Upper lobe of left lung (tissue), 6 donors: ENCODE data around the gene DFFB. TPM values are rescaled to one million over a fixed set of nuclear protein-coding genes. Genes with fewer than 3 reads are reported as not detected.

Experiments
- ATAC-seq, 2 donors: fragments of 200-7000 bp; cut with Tn5 transposase; one replicate each; pipeline ENCODE4 v1.9.1; 2022; ENCODE audit warnings: mild to moderate bottlenecking in 2 of 2, moderate library complexity in 2 of 2; ENCODE audit not compliant: low FRiP score in 2 of 2
- DNase-seq, 2 donors: peaks; one replicate each; pipeline ENCODE4 v3.0.0-alpha.2; 2019 to 2020
- H3K27ac ChIP-seq, 4 donors: fragments of 200-600 bp; sonication (generic); one replicate each; pipeline ENCODE4 v1.5.1; 2016 to 2019
- H3K27me3 ChIP-seq, 4 donors: fragments of 200-600 bp; sonication (generic); one replicate each; pipeline ENCODE4 v1.5.1; 2017 to 2019
- H3K36me3 ChIP-seq, 4 donors: fragments of 200-600 bp; sonication (generic); one replicate each; pipeline ENCODE4 v1.5.1; 2016 to 2019
- H3K4me1 ChIP-seq, 4 donors: fragments of 200-600 bp; sonication (generic); one replicate each; pipeline ENCODE4 v1.5.1; 2018 to 2019
- H3K4me3 ChIP-seq, 4 donors: fragments of 200-600 bp; sonication (generic); one replicate each; pipeline ENCODE4 v1.5.1; 2017 to 2019; ENCODE audit warnings: mild to moderate bottlenecking in 2 of 4, moderate library complexity in 1 of 4
- H3K9me3 ChIP-seq, 4 donors: fragments of 200-600 bp; sonication (generic); one replicate each; pipeline ENCODE4 v1.5.1; 2018 to 2019
- EP300 ChIP-seq, 4 donors: sonication (generic); formaldehyde crosslinking; IDR thresholded peaks; one replicate each; pipeline ENCODE4 v1.5.1; 2017; ENCODE audit warnings: antibody characterized with exemption in 4 of 4, control low read depth in 2 of 4
- POLR2A ChIP-seq, 4 donors: fragments of 450-650 bp; IDR thresholded peaks; one replicate each; pipeline ENCODE4 v1.5.1; 2016 to 2017; ENCODE audit warnings: antibody characterized with exemption in 4 of 4, mild to moderate bottlenecking in 2 of 4
- POLR2AphosphoS5 ChIP-seq, 2 donors: sonication (generic); formaldehyde crosslinking; IDR thresholded peaks; one replicate each; pipeline ENCODE4 v1.5.1; 2017; ENCODE audit warnings: antibody characterized with exemption in 2 of 2
- WGBS, 2 donors: methylation state at CpG; one replicate each; pipeline ENCODE4 v1.1.5; 2017 to 2018; 5-methylcytosine and 5-hydroxymethylcytosine counted together
- total RNA-seq, 6 donors: library from RNA; depleted of rRNA in 4 of 6; stranded (reverse); fragments of >200 nt in 4 of 6; gene quantifications; one replicate each; pipeline versions ENCODE4 v1.1.0 to v1.2.1, GENCODE V29; 2016 to 2021
- TF ChIP-seq, protein P1 (sequence below), 6 experiments: fragments of 450-650 bp in 4 of 6; fragments of 200-600 bp in 2 of 6; sonication (generic) in 2 of 6; IDR thresholded peaks; one replicate each; pipeline ENCODE4 v1.5.1; 2016 to 2019; ENCODE audit warnings: antibody characterized with exemption in 6 of 6
- donor health status: DM: no; HTN: no; CAD: no; lungs with moderate emphysema.
- donor health status: DM: no; HTN: yes; CAD: no; lungs with severe emphysema.

DFFB gene
- total RNA-seq, 6 donors from 2014 or later = 7.1 to 16.8 (median 9.4) TPM

- WGBS, 2 donors = 54 to 69% methylated on average over 5 to 7 of the region's 7 CpGs
- no peak for TF ChIP-seq POLR2AphosphoS5 (IDR thresholded peaks at IDR 0.05)
- TF ChIP-seq EP300 (IDR thresholded peaks at IDR 0.05) = no peak
- no peak for TF ChIP-seq POLR2A (IDR thresholded peaks at IDR 0.05)
- TF ChIP-seq, protein P1, sequence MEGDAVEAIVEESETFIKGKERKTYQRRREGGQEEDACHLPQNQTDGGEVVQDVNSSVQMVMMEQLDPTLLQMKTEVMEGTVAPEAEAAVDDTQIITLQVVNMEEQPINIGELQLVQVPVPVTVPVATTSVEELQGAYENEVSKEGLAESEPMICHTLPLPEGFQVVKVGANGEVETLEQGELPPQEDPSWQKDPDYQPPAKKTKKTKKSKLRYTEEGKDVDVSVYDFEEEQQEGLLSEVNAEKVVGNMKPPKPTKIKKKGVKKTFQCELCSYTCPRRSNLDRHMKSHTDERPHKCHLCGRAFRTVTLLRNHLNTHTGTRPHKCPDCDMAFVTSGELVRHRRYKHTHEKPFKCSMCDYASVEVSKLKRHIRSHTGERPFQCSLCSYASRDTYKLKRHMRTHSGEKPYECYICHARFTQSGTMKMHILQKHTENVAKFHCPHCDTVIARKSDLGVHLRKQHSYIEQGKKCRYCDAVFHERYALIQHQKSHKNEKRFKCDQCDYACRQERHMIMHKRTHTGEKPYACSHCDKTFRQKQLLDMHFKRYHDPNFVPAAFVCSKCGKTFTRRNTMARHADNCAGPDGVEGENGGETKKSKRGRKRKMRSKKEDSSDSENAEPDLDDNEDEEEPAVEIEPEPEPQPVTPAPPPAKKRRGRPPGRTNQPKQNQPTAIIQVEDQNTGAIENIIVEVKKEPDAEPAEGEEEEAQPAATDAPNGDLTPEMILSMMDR (IDR thresholded peaks at IDR 0.05) = no peak
- ATAC-seq = no peak
- Histone ChIP-seq H3K4me1 (peaks cover 0 to 8% (median 3%) of the 10 kb centered on the region in 4 donors), H3K27me3 (peaks cover 0 to 12% (median 0%) of the 10 kb centered on the region in 4 donors), H3K9me3 (no peaks in the 10 kb centered on the region), H3K36me3 (no peaks in the 10 kb centered on the region), H3K4me3 (no peak overlapping the region), H3K27ac (no peak overlapping the region)
- no peak for DNase-seq
Observed at GRCh38 chr1:3909615-3910014, 52.3 kb downstream of the DFFB start.

GRCh38 chr1:3910049-3910731, 52.9 kb downstream of the DFFB start:
- TF ChIP-seq, protein P1 (IDR thresholded peaks at IDR 0.05) = no peak
- TF ChIP-seq POLR2A (IDR thresholded peaks at IDR 0.05) (no peak), EP300 (IDR thresholded peaks at IDR 0.05) (no peak), POLR2AphosphoS5 (IDR thresholded peaks at IDR 0.05) (no peak)

DNA sequence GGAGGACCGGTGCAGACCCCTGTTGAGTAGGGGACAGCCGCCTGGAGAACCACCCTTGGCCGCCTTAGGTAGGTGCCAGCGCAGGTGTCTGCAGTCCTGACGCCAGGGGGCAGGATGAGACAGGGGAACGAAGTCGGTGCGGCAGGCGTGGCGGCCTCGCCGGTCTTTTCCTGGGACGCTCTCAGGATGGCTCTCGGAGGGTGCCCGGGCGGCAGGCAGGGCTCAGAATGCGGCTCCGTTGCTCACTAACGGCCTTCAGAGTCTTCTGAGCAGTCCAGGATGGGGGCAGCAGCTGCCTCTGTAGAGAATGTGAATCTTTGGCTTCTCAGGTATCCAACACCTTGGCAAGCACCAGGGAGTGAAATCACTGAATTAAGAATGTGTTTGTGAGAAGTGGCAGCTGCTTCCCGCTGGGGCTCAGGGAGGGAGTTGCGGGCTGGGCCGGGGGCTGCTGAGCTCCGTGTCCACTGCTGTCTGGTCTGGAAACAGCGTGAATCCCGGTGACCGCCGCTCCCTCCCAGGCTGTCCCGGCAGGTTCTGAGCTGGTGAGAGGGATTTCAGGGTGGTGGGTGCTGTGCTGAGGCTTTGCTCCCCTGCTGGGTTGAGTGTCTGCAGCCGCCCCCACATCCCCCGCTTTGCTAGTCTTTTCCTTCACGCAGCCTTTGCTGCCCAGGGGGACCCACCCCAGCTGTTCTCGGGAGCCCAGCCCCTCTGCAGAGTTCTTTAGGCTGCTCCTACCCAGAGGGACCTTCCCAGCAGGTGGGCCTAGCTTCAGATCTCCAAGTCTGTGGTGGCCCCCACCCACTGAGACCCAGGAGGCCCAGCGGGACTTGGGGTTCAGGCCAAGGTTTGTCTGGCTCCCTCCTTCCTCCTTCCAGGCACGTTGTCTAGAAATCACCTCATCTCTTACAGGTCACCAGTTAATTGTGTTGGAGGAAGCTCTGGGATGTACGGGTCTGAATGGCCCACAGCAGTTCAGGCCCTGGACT, 53.9 kb downstream of the DFFB start:
- H3K27me3 ChIP-seq = peaks cover 0 to 12% (median 0%) of the 10 kb centered on the region in 4 donors
- no peak overlapping the region for H3K4me3 ChIP-seq
- WGBS, 2 donors = 19 to 25% methylated on average over 3 to 35 of the region's 35 CpGs
- no peak overlapping the region for H3K27ac ChIP-seq
- no peaks in the 10 kb centered on the region for H3K36me3 ChIP-seq
- no peaks in the 10 kb centered on the region for H3K9me3 ChIP-seq
- peaks cover 0 to 8% (median 3%) of the 10 kb centered on the region in 4 donors for H3K4me1 ChIP-seq
- TF ChIP-seq EP300 (IDR thresholded peaks at IDR 0.05) = no peak
- no peak for TF ChIP-seq POLR2AphosphoS5 (IDR thresholded peaks at IDR 0.05)
- TF ChIP-seq POLR2A (IDR thresholded peaks at IDR 0.05) = no peak
- TF ChIP-seq, protein P1 (IDR thresholded peaks at IDR 0.05) = peak; percentile 53 to 85 (median 73)
- DNase-seq (peak; percentile 67 to 89), ATAC-seq (peak; percentile 62 to 70)

More at GRCh38 chr1:3910049-3910731, 52.9 kb downstream of the DFFB start:
- Histone ChIP-seq H3K4me1 (peaks cover 0 to 8% (median 3%) of the 10 kb centered on the region in 4 donors), H3K9me3 (no peaks in the 10 kb centered on the region), H3K27me3 (peaks cover 0 to 12% (median 0%) of the 10 kb centered on the region in 4 donors), H3K36me3 (no peaks in the 10 kb centered on the region), H3K27ac (no peak overlapping the region), H3K4me3 (no peak overlapping the region)
- 85 to 91% methylated on average over 13 to 29 of the region's 30 CpGs for WGBS, 2 donors
- ATAC-seq (no peak), DNase-seq (peak in 1 of 2 donors; percentile 84)

DNA sequence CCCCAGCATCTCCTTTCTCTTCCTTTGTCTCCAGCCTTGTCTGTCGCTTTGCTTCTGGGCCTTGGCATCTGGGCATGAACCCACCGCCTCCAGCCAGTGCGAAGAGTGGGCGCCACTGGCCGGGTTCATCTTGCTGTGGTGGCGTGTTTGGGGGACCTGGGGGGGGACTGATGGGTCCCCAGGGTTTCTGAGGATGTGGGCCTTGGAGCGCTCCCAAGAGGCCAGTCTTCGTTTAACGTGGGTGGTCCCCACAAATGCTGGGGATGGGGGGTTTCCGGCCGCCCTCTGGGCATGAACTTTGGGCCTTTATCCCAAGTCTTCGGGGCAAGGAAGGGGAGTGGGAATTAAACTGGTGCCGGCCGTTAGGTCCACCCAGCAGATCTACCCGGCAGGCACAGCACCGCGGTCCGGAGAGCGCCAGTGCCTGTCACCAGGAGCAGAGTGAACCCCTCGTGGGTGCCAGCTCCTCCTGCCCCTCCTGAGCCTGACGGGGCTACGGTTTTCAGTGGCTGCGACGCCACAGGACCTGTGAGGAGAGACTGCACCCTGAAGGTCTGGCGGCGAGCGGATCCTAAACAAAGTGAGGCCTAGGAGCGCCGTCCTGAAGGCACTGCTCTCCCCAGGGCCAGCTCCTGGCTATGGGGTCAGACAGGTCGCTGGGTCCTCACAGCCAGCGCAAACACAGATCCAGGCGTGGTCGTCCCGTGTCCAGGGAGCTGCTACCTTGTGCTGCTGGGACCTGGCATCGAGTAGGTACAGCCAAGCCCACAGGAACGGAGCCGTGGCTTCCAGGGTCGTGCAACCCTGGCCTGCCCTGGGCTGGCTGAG, 54.9 kb downstream of the DFFB start:
- Histone ChIP-seq H3K27ac (no peak overlapping the region), H3K4me1 (peaks cover 0 to 8% (median 3%) of the 10 kb centered on the region in 4 donors), H3K36me3 (no peaks in the 10 kb centered on the region), H3K4me3 (no peak overlapping the region), H3K27me3 (peaks cover 0 to 12% (median 0%) of the 10 kb centered on the region in 4 donors), H3K9me3 (no peaks in the 10 kb centered on the region)
- DNase-seq = peak in 1 of 2 donors; percentile 66
- no peak for TF ChIP-seq EP300 (IDR thresholded peaks at IDR 0.05)
- TF ChIP-seq, protein P1 (IDR thresholded peaks at IDR 0.05) = no peak
- TF ChIP-seq POLR2A (IDR thresholded peaks at IDR 0.05) = no peak
- no peak for TF ChIP-seq POLR2AphosphoS5 (IDR thresholded peaks at IDR 0.05)
- ATAC-seq = no peak
- 87 to 89% methylated on average over 28 to 38 of the region's 38 CpGs for WGBS, 2 donors
